Aortic smooth muscle cell (primary cell): ENCODE results near the gene ATP6V1C2. TPM values are rescaled to one million over a fixed set of nuclear protein-coding genes. Genes with fewer than 3 reads are reported as not detected.

Experiments
- total RNA-seq: library from RNA; depleted of rRNA; stranded (reverse); fragments of >200 nt; gene quantifications from 2 replicates; pipeline ENCODE4 v1.2.3, GENCODE V29; 2014

ATP6V1C2 gene, protein sequence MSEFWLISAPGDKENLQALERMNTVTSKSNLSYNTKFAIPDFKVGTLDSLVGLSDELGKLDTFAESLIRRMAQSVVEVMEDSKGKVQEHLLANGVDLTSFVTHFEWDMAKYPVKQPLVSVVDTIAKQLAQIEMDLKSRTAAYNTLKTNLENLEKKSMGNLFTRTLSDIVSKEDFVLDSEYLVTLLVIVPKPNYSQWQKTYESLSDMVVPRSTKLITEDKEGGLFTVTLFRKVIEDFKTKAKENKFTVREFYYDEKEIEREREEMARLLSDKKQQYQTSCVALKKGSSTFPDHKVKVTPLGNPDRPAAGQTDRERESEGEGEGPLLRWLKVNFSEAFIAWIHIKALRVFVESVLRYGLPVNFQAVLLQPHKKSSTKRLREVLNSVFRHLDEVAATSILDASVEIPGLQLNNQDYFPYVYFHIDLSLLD
- total RNA-seq: not detected in 2 replicates

DNA sequence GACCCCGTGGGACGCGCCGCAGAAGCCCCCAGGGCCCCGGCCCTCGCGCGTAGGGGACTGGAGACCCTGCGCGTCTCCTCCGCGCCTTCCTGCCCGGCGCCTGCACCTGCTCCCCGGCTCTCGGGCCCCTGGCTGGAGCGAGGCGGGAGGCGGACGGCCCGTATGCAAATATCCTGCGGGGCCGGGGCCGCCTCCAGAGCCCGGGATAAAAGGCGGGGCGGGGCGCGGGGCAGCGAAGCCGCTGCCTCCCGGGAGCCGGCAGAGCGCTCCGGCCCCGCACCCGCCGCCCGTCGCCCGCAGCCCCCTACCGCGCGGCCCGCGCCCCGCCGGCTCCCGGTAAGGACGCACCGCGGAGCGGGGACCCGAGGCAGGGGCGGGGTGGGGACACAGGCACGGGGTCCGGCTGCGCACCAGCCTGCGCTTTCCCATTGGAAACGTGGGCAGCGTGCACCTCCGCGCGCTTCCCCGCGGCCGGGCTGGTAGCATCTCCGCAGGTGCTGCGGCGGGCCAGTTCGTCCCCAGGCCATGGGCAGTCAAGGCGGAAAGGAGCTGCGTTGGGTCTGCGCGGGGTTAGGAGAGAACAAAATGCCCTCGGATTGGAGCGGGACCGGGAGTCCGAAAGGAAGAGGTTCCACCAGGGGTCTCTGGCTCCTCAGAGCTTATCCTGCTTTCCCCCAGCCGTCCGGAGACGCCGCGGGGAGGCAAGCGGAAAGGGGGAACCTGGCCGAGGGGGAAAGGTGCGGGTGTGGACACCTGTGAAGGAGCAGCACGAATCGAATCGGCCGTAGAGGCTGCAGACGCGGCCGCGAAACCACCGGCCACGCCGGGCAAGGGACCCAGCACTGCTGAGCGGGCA is at the start of gene ATP6V1C2:
Gene ATP6V1C2, plus strand, starts transcription at position 235 of the 856 bp plus-strand sequence. CDS start 1,220 bp downstream, outside the sequence.

DNA sequence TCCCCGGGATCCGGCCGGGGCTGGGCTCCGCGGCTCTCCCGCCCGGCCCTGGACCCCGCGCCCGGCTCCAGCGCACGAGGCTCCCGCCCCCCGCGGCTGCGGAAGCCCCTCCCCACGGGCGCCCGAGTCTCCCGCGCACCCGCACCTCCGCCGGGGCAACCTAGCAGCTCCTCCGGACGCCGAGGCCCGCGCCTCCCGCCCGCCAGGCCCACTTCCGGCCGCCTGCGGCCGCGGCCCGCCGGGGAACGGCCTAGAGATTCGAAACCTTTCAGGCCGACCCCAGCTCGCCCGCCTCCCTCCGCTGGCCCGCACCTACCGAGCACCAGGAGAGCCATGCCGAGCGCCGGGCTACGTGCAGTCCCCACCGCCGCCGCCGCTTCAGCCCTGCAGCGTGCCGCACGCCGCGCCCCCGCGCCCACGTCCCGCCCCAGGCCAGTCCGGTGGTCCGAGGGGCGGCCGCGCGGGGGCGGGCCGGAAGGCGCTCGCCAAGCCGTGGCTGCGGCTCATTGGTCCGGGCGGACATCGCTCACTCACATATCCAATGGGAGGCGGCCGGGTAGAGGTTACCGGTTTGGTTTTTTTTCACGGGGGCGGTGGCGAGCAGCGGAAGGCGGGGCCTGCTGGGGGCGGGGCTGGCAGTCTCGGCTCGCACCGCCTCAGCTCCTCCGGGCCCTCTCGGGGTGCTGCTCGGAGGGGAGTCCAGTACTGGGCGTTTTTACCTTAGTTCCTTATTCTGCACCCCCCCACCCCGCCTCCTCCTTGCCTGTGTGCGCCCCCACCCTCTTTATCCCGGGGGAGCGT is 91.1 kb downstream of the ATP6V1C2 start, which contains the start of gene PDIA6:
Gene PDIA6, minus strand, starts transcription at position 424 of the 801 bp plus-strand sequence. Its CDS starts 89 bp downstream, at position 335.

Other genes starting within 250 kb of the ATP6V1C2 start
- 25.2 and 32.0 TPM in 2 replicates for gene NOL10, start 31.7 kb upstream of the ATP6V1C2 start, total RNA-seq
- gene PDIA6, start 91.2 kb downstream of the ATP6V1C2 start, total RNA-seq: 404 and 449 TPM in 2 replicates
- under 0.01 TPM in 1 of 2 replicates, not detected in the other for gene KCNF1, start 190.3 kb downstream of the ATP6V1C2 start, total RNA-seq